Colonic mucosa (tissue), 4 donors: Measurements from ENCODE around the gene TPCN1. TPM values are rescaled to one million over a fixed set of nuclear protein-coding genes. Genes with fewer than 3 reads are reported as not detected.

Source experiments
- DNase-seq: peaks from one replicate; pipeline ENCODE4 v3.0.0-alpha.2; 2020
- H3K27ac ChIP-seq: fragments of 200-600 bp; one replicate; pipeline ENCODE4 v1.8.0; 2021
- H3K27me3 ChIP-seq: fragments of 200-600 bp; one replicate; pipeline ENCODE4 v1.8.0; 2021
- H3K36me3 ChIP-seq: fragments of 200-600 bp; one replicate; pipeline ENCODE4 v1.8.0; 2021
- H3K4me1 ChIP-seq: fragments of 200-600 bp; one replicate; pipeline ENCODE4 v1.8.0; 2021; ENCODE audit warnings: mild to moderate bottlenecking
- H3K4me3 ChIP-seq: fragments of 200-600 bp; one replicate; pipeline ENCODE4 v1.8.0; 2021
- H3K9ac ChIP-seq, 2 donors: one replicate each; pipeline ENCODE4 v1.7.0; 2013; ENCODE audit warnings: control low read depth in 2 of 2, low read depth in 2 of 2, low read length in 2 of 2
- H3K9me3 ChIP-seq: fragments of 200-600 bp; one replicate; pipeline ENCODE4 v1.8.0; 2021
- CTCF ChIP-seq: fragments of 200-600 bp; IDR thresholded peaks from one replicate; pipeline ENCODE4 v1.8.0; 2022; ENCODE audit warnings: antibody characterized with exemption, mild to moderate bottlenecking
- intact Hi-C: fragments of 100-400 bp; cut with DNase I; formaldehyde crosslinking; loops from one replicate; pipeline ENCODE4 v1.14.1; 2022
- total RNA-seq, 2 donors: library from RNA; stranded (reverse); fragmentation: NEBNext Ultra II Directional in 1 of 2; extraction: Animal tissue kit (Norgen Biotek cat#: 25700) in 1 of 2; gene quantifications; one replicate each; pipeline ENCODE4 v1.2.1, GENCODE V29; 2021
- donor health status: healthy.
- donor health status: DM: no; HTN: no; CAD: no.
- donor health status: DM: no; HTN: no; CAD: no.

Gene TPCN1
- total RNA-seq, 2 donors from 2014 or later, result 55.5 to 85.6 TPM

GRCh38 chr12:113240395-113240794 is 19.1 kb downstream of the TPCN1 start:
- Histone ChIP-seq H3K27ac (peak overlapping the region; percentile 92), H3K9me3 (no peaks in the 10 kb centered on the region), H3K36me3 (no peaks in the 10 kb centered on the region), H3K4me3 (no peak overlapping the region), H3K4me1 (peaks cover 64% of the 10 kb centered on the region), H3K9ac (peak overlapping the region in 1 of 2 donors; percentile 85), H3K27me3 (no peaks in the 10 kb centered on the region)
- DNase-seq, result no peak
- intact Hi-C loops, result no loop called here
- no peak for TF ChIP-seq CTCF

- peak; percentile 78 for DNase-seq
- Histone ChIP-seq H3K27ac (peak overlapping the region; percentile 92), H3K36me3 (no peaks in the 10 kb centered on the region), H3K4me3 (no peak overlapping the region), H3K27me3 (no peaks in the 10 kb centered on the region), H3K9ac (peak overlapping the region; percentile 29 to 85), H3K4me1 (peaks cover 68% of the 10 kb centered on the region), H3K9me3 (no peaks in the 10 kb centered on the region)
- no peak for TF ChIP-seq CTCF
- intact Hi-C loops, result no loop called here
Measured at GRCh38 chr12:113241191-113242025, 20.1 kb downstream of the TPCN1 start.

GRCh38 chr12:113242026-113242418 is 20.8 kb downstream of the TPCN1 start:
- peak overlapping the region; percentile 48 to 85 for H3K9ac ChIP-seq
- no peaks in the 10 kb centered on the region for H3K27me3 ChIP-seq
- no peak for TF ChIP-seq CTCF
- H3K4me1 ChIP-seq, result peaks cover 69% of the 10 kb centered on the region
- H3K27ac ChIP-seq, result peak overlapping the region; percentile 92
- H3K4me3 ChIP-seq, result no peak overlapping the region
- H3K36me3 ChIP-seq, result no peaks in the 10 kb centered on the region
- H3K9me3 ChIP-seq, result no peaks in the 10 kb centered on the region
- DNase-seq, result no peak
- intact Hi-C loops, result no loop called here

- H3K27me3 ChIP-seq, result no peaks in the 10 kb centered on the region
- no peaks in the 10 kb centered on the region for H3K36me3 ChIP-seq
- peak overlapping the region; percentile 48 to 85 for H3K9ac ChIP-seq
- no peak for DNase-seq
- TF ChIP-seq CTCF, result no peak
- peaks cover 65% of the 10 kb centered on the region for H3K4me1 ChIP-seq
- intact Hi-C loops, result no loop called here
- H3K27ac ChIP-seq, result peak overlapping the region; percentile 92
- no peak overlapping the region for H3K4me3 ChIP-seq
- H3K9me3 ChIP-seq, result no peaks in the 10 kb centered on the region
Measured at GRCh38 chr12:113242560-113242959, 21.3 kb downstream of the TPCN1 start.

GRCh38 chr12:113244047-113244460 is 22.8 kb downstream of the TPCN1 start:
- intact Hi-C loops, result no loop called here
- Histone ChIP-seq H3K9ac (peak overlapping the region in 1 of 2 donors; percentile 65), H3K27me3 (no peaks in the 10 kb centered on the region), H3K27ac (peak overlapping the region; percentile 92), H3K4me1 (peaks cover 55% of the 10 kb centered on the region), H3K4me3 (no peak overlapping the region), H3K36me3 (no peaks in the 10 kb centered on the region), H3K9me3 (no peaks in the 10 kb centered on the region)
- DNase-seq, result peak; percentile 82
- TF ChIP-seq CTCF, result no peak
